ENCODE results near the gene WNK1.
"Not testable (repeated sequence)": the region's sequence is repeated elsewhere in the genome, so short reads cannot be mapped to it uniquely, and the experiment has no call there.

WNK1 gene

DNA sequence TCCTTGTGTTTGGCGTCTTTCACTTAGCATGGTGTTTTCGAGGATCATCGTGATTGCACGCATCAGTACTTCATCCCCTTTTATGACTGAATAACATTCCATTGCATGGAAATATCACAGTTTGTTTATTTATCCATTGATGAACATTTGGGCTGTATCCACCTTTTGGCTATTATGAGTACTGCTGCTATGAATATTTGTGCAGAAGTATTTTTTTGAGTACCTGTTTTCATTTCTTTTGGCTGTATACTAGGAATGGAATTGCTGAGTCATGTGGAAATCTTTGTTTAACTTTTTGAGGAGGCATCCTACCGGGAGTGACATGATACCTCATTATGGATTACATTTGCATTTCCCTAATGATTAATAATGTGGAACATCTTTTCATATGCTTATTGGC lies 66.4 kb downstream of the WNK1 start:
- DNase-seq: no peak

DNA sequence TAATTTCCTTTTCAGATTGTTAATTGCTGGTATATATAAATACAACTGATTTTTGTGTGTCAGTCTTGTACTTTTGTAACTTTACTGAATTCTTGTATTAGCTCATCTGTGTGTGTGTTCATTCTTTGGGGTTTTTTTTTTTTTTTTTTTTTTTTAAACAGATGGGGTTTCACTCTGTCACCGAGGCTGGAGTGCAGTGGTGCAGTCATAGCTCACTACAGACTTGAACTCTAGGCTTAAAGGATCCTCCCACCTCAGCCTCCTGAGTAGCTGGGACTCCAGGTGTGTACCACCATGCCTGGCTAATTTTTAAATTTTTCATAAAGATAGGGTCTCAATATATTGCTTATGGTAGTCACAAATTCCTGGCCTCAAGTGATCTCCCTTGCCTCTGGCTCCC lies 68.0 kb downstream of the WNK1 start:
- DNase-seq: no peak

DNA sequence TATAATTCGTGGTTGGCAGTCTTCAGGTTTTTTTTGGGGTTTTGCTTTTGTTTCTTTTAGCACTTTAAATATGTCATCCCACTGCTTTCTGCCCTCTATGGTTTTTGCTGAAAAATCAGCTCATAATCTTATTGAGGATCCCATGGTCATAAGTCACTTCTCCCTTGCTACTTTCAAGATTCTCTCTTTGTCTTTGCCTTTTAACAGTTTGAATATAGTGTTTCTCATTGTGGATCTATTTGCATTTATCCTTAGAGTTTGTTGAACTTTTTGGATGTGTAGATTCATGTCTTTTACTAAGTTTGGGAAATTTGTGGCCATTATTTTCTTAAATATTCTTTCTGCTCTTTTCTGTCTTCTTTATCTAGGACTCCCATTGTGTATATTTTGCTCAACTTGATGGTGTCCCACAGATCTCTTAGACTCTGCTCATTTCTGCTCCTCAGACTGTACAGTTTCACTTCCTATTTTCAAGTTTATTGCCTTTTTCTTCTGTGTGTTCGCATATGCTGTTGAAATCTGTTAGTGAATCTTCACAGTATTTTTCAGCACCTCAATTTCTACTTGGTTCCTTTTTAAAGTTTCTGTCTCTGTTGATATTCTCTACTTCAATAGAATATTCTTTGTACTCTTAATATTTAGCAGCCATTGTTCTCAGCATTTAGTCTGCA lies 70.8 kb downstream of the WNK1 start:
- DNase-seq: no peak

DNA sequence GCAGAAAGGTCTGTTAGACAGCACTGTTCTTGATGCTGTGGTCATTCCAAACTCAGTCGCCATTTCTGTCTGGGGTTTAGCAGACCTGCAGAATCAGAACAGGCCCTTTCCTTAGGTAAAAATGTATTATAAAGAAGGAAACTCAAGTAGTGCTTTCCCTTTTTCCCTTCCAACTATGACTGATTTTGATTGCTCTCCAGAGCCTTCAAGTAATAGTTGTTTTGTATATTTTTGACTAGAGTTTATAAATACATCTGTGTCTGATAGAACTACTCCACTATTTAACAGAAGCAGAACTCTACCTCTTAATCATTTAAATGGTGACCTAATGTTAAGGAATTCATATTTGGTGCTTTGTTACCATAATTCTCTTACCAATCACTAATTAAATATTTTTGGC lies 74.0 kb downstream of the WNK1 start:
- DNase-seq: no peak

DNA sequence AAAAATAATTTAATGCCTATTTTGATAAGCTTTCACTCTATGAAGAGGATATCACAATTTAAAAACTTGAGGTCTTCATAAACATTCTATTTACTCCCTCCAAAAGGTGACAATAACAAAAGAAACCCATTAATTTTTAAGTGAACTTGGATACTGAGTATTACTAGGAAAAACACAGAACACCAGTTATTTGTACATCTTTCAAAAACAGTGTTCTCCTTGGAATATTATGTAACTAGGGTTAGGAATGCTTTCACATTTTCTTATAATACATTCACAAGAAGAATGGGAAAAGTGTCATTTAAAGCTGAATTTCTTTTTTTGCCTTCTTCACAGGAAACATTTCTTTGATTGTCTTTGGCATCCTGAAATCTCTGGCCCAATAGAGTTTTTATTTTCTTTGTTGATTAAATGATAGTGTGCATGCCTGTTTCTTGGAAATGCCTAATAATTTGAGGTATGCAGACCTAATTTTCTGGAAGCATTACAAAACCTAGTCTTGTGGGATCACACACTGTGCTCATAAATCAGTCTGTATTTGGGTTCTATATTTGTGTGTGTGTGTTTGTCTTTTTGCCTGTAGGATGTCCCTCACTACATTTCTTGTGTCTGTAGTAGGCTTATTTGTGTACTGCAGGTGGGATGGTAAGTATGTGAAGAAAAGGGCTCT lies 76.5 kb downstream of the WNK1 start:
- DNase-seq: no peak

DNA sequence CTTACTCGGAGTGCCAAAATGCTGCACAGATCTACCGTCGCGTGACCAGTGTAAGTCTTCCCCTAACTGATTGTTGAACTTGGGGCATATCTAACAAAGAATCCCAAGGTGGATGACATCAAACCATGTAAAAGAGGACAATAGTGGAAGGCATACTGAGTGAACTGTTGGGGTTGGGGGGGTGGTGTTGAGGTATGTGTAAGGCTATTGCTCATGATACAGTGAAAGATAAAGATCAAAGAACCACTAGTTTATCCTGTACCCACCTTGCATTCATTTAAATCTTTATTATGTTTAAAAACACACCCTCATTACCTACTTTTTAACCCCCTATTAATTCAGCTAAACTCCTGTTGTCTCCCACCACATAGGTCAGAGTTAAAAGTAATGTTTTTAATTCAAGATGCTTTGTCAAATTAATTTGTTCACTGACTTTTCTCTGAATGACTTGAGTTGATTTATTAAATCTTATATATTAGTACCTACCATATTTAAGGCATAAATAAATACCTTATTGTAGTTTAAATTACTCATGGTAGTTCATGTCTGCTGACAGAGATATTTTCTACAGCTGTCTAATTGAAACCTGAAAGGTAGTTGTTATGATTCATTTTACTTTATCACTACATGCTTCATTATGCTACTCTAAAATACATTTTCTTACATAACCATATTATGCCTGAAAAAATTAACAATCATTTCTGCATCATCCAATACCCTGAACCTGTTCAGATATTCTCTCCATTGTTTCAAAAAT lies 77.9 kb downstream of the WNK1 start:
- DNase-seq: no peak

DNA sequence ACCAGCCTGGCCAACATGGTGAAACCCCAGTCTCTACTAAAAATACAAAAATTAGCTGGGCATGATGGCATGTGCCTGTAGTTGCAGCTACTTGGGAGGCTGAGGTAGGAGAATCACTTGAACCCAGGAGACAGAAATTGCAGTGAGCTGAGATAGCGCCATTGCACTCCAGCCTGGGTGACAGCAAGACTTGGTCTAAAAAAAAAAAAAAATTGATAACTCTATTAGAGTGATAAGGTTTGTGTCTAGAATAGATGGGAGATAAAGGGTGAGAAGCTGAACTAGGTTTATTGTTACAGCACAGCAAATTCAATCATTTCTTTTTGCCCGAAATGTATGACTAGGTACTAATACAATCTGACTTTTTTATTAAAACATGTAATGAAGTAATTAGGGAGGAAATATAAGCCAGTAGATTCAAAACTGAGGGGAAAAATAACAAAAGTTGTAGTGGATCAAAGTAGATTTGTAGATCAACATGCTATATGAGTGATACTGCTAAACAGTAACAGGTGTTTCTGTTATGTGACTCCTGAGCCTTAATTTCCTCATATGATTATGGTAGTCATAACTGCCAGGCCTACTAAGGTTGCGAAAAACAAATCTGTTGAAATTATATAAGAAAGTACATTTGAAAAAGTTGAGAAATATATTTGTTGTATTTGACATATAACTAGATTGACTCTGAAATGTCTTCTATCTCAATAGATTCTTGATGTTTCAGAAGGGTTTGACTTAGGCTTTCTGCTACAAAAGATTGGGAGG lies 83.6 kb downstream of the WNK1 start:
- no peak for DNase-seq

DNA sequence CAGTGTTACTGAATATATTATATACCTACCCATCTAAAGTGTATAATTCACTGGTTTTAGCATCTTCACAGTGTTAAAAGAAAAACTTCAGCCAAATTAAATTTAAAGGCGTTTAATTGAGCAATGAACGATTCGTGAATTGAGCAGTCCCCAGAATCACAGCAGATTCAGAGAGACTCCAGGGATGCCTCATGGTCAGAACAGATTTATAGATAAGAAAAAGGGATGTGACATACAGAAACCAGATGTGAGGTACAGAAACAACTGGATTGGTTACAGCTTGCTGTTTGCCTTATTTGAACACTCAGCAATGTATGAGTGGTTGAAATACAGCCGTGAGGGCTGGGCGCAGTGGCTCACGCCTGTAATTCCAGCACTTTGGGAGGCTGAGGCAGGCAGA lies 84.6 kb downstream of the WNK1 start:
- no peak for DNase-seq

DNA sequence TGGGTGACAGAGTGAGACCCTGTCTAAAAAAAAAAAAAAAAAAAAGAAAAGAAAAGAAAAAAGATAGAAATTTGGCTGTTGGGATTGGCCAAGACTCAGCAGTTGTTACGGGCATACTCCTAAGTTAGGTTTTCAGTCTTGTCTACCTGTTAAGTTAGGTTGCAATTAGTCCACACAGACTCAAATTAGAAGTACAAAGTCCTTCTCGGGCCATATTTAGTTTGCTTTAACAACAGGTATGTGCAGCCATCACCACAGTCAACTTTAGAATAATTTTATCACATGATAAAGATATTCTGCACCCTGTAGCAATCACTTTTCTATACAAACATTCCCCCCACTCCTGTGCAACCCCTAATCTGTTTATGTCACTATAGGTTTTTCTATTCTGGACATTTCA lies 85.2 kb downstream of the WNK1 start:
- DNase-seq: no peak

DNA sequence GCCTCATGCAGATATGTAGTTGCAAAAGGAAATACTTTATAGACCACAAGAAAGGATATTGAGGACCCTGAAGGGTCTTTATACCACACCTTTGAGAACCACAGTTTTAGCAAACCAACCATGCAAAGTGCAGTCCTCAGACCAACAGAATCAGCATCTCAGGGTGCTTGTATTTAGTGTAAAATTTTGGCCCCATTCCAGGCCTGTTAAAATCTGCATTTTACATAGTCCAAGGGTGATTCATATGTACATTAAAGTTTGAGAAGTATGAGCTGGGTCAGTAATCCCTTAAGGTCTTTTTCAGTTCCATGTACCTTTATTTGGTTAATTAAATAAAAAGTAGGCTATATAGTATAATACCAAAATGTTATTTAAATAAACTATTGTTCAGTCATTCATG lies 91.2 kb downstream of the WNK1 start:
- no peak for DNase-seq

DNA sequence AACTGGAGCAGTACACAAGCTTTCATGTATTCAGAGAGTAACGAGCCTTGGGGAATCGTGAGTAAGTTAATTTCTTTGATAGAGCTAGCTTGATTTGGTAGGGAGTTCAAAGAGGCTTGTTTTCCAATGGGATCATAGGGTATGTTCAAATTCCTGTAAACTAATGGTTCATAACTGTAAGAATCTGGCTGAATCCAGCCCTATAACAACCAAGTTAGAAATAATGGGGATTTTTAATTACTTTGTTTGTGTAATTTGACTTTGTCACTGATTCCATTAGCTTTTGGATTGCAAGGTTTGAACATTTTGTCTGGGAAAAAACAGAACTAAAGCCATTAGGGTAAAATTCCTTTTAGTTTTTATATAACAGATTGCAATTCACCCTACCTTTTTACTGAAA lies 94.0 kb downstream of the WNK1 start:
- no peak for DNase-seq

DNA sequence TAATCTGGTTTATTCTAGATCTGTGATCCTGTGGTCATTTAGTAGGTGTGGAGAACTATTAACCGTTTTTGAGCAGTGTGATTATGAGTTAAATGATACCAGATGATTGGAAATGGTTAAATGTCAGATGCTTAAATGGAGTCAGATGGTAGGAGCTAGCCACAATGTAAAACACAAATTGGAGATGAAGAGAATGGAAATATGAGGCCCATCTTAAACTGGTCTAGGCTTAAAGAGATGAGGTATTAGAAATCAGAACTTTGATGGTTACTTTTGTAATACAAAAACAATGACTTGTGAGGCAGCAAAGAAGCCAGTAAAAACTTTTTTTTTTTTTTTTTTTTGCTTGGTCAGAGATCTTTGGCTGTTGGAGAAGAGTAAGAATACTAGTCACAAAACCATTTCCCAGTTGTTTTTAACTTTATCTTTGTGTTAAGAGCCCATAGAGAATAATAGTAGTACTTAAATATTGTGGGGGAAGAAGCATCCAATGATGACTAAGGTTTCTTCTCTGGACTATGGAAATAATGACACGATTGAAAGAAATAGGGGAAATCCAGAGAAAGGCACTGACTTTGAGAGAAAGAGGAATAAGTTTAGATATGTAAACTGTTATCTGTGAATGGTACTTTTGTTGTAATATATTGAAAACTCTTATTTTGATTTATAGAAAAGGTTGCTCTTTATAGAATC lies 95.9 kb downstream of the WNK1 start:
- DNase-seq: no peak

DNA sequence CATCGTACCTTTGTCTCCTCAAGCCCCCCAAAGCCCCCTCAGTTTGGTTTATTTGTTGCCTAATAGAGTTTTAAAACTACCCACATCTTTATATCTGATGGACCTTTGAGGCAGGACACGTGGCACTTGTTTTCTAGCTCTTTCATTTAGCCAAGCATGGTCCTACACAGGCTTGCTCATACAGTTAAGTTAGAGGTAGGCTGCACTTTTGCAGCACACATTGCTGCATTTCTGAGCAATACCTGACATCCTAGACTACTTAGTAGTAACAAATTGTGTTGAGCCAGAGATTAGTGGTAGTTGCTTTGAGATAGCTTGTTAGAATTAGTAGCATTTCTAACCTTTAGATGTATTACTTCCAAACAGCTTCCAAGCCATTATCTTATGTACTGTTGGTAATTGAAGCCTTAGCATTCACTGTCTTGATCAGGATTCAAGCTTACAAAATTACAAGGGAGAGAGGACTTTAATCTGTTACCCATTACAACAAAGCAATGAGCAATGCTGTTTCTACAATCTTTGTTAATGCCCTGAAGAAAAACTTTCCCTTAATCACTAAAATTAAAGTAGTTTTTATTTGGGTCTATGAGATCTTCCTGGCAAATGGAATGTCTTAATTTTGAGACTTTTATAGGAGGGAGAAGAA lies 96.6 kb downstream of the WNK1 start:
- DNase-seq: no peak

DNA sequence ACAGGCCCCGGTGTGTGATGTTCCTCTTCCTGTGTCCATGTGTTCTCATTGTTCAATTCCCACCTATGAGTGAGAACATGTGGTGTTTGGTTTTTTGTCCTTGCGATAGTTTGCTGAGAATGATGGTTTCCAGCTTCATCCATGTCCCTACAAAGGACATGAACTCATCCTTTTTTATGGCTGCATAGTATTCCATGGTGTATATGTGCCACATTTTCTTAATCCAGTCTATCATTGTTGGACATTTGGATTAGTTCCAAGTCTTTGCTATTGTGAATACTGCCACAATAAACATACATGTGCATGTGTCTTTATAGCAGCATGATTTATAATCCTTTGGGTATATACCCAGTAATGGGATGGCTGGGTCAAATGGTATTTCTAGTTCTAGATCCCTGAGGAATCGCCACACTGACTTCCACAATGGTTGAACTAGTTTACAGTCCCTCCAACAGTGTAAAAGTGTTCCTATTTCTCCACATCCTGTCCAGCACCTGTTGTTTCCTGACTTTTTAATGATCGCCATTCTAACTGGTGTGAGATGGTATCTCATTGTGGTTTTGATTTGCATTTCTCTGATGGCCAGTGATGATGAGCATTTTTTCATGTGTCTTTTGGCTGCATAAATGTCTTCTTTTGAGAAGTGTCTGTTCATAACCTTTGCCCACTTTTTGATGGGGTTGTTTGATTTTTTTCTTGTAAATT lies 97.5 kb downstream of the WNK1 start:
- DNase-seq: not testable (repeated sequence)

DNA sequence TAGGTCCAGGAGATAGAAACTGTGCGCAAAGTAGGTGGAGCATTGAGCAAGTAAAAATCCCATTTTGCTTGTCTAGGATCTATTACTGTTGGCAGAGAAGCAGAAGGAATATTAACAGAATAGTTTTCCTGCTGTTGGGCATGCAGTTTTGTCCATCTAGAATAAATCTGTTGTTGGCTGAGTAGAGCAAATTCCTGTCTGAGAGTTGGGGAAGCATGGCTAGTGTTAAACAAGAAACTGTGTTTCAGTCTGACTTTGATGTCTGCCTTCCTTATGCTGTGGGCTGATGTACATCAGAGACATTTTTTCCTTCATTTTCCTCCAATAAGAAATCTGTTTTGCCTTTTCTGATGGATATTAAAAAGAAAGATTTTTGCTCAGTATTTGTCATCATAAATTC lies 99.0 kb downstream of the WNK1 start:
- no peak for DNase-seq

DNA sequence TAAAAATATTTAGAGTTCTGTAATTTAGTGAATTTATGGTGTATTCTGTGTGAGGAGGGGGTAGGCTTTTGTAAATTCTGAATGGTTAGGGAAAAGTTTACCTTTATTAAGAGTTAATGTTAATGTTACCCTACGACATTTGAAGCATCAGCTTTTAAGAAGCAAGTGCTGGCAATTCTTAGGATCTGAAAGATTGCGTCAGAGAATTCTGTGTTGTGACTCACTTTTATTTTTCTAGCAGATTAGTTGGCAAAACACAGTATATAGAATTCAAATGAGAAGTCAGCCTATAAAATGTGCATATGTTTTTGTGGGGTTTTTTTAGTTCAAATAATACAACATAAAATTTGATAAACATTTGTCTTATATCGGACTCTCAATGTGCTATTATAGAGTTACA lies 99.5 kb downstream of the WNK1 start:
- no peak for DNase-seq

DNA sequence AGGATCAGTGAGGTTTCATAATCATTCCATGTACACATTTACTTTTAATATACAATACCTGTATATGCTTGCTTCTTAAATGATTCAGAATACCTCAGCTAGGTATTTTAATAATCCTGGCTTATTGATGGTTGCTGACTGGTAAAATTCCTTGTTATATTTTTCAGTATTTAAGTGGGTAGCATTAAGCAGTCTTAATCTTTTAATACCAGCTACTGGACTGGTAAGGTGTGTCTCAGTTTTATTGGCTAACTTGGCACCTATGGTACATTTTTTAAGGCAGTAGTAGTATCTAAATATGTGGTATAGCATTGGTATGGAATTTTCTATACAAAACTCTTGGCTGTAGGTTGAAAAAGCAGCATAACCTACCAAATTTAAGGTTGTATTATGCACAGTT lies 100.5 kb downstream of the WNK1 start:
- no peak for DNase-seq

DNA sequence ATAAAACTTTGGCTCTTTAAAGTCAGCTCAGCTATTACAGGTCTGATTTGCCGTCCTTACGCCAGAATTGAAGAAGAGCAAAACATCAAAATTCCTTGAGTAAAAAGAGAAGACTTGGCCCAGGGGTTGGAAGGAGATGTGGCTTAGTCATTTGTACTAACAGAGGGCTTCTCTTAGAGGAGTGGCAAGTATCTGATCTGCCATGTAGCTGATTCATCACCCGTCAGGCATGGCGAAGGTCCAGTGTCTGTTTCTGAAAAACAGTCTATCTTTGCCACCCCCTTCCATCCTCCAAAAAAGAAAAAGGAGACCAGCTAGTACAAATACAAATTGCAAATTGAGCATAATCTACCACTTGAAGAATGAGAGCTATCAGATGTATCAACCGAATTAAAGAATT lies 105.2 kb downstream of the WNK1 start:
- DNase-seq: no peak

DNA sequence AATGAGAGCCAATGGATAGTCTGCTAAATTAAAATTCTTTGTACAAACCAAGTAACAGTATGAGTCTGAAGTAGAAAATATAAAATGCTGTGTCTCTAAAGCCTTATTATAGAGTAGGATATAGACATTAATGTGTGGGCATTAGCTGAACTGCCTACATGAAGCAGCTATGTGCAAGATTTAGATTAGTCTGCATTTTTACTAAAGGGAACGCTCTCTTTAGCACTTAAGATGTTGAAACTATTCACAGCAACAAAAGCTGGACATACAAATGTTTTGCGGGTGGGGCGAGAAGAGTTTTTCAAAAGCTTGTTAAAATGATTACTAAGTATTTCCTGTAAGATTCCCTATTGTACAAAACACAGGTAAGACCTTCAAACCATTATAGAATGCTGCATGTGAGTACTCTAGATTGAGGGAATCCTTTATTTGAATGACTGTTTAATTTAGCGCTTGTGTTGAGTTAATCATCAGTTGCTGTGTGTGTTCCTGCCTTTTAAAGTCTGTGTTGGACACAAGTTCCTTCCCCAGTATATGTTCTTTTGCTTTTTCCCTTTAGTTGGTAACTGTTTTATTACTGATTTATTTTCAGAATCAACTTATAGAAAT lies 110.0 kb downstream of the WNK1 start:
- no peak for DNase-seq

DNA sequence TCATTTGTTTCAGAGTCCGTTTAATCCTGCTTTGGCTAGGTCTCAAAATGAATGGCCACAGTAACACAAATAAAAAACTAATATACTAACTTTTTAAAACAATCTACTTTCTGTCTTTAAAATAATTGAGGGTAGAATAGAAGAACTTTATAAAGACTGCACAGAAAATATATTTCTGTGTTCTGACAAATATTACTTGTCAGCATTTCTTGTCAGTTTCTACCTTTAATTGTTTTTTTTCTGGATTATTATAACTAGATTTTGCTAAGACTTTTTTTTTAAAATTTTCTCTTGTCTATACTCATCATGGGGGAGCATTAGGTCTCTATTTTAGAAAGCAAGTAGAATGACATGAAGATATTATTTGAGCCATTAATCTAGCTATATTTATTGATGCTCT lies 110.9 kb downstream of the WNK1 start:
- no peak for DNase-seq

DNA sequence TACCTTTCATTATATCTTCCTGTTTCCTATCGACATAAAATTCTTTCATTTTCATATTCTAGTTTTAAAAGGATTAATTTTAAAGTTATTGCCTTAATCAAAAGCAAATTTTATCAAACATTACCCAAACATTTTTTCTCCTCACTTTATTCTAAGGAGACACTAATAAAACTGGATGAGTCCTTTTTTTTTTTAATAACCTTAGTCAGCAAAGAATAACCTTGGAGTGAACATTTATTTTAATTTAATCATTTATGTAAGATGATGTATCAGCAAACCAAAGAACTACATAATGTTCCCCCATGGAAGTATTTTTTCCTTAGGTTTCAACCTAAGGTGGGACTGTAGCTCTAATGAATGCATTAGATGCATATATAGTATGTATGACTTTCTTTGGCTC lies 113.2 kb downstream of the WNK1 start:
- no peak for DNase-seq

All from activated CD4-positive, CD25-positive, alpha-beta regulatory T cell treated with anti-CD3 and anti-CD28 coated beads, Interleukin-2, amount 50 U/mL, for 72 hours (primary cell).